ENCODE data around the gene ARNT2. TPM values are rescaled to one million over a fixed set of nuclear protein-coding genes. Genes with fewer than 3 reads are reported as not detected.

Gene ARNT2
- total and polyA plus RNA-seq, 4 donors = 2.0 to 12.2 (median 5.5) TPM

DNA sequence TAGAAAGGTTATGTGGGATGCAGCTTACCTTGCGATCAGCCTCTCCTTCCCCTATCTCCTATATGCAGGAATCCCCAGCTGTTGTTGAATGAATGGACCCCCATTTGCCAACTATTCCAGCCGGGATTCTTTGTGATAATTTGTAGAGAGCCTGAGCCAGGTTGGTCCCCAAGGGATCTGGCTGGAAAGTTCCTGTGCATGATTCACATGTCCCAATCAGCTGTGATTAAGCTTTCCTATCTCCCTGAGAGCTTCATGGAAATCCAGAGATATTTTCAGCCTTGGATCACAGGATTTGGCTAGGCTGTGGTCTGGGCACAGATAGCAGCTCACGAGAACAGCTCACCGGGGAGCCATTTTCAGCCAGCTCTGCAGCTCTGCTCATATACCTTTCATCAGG is 76.7 kb downstream of the ARNT2 start:
- H3K27me3 ChIP-seq (ENCODE audit: control insufficient read depth in 3 of 3, insufficient read depth in 3 of 3, low read length in 2 of 3) = no peaks in the 10 kb centered on the region
- 70 to 85% methylated on average over 4 of the region's 4 CpGs for WGBS, 2 donors
- H3K36me3 ChIP-seq (ENCODE audit: control insufficient read depth in 4 of 4, insufficient read depth in 4 of 4, low read length in 4 of 4) = peaks cover 0 to 14% (median 5%) of the 10 kb centered on the region in 4 donors
- peak overlapping the region in 1 of 2 donors; percentile 27 for H3K27ac ChIP-seq (ENCODE audit: low read depth in 1 of 2, low read length in 1 of 2)
- no peak overlapping the region for H3K4me3 ChIP-seq
- peak in 1 of 3 donors; percentile 20 for DNase-seq
- no peak for ATAC-seq (ENCODE audit: insufficient read depth, low FRiP score)
- H3K4me1 ChIP-seq (ENCODE audit: control insufficient read depth in 5 of 5, insufficient read depth in 5 of 5, low read length in 5 of 5) = peaks cover 5 to 43% (median 20%) of the 10 kb centered on the region in 5 donors
- no peak overlapping the region for H3K9ac ChIP-seq (ENCODE audit: insufficient read depth in 1 of 2, low read length in 2 of 2)
- no peak for TF ChIP-seq CTCF (IDR thresholded peaks at IDR 0.05; ENCODE audit: control extremely low read depth, extremely low read depth)
- peaks cover 0 to 1% (median 0%) of the 10 kb centered on the region in 4 donors for H3K9me3 ChIP-seq (ENCODE audit: control insufficient read depth in 4 of 4, insufficient read depth in 3 of 4, low read length in 3 of 4)

DNA sequence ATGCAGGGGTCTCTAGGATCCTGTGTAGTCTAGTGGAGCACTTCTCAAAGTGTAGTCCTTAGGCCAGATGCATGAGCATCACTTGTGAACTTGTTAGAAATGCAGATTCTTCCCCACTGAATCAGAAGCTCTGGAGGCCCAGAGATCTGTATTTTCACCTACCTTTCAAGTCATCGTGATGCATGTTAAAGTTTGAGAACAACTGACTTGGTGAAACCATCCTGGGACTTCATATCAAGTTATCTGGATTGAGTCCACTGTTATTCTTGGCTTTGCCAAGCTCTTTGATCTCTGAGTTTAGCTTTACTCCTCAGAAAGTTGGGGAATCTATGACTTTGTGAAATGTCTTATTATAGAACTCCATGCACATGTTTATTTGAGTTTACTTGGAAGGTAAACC is 78.5 kb downstream of the ARNT2 start:
- H3K27ac ChIP-seq (ENCODE audit: low read depth in 1 of 2, low read length in 1 of 2) = no peak overlapping the region
- no peak for TF ChIP-seq CTCF (IDR thresholded peaks at IDR 0.05; ENCODE audit: control extremely low read depth, extremely low read depth)
- no peak overlapping the region for H3K4me3 ChIP-seq
- ATAC-seq (ENCODE audit: insufficient read depth, low FRiP score) (no peak), DNase-seq (no peak)
- peaks cover 0 to 6% (median 0%) of the 10 kb centered on the region in 4 donors for H3K36me3 ChIP-seq (ENCODE audit: control insufficient read depth in 4 of 4, insufficient read depth in 4 of 4, low read length in 4 of 4)
- 78 to 91% methylated on average over 1 of the region's 1 CpG for WGBS, 2 donors
- no peak overlapping the region for H3K9ac ChIP-seq (ENCODE audit: insufficient read depth in 1 of 2, low read length in 2 of 2)
- H3K9me3 ChIP-seq (ENCODE audit: control insufficient read depth in 4 of 4, insufficient read depth in 3 of 4, low read length in 3 of 4) = no peaks in the 10 kb centered on the region
- H3K27me3 ChIP-seq (ENCODE audit: control insufficient read depth in 3 of 3, insufficient read depth in 3 of 3, low read length in 2 of 3) = no peaks in the 10 kb centered on the region
- H3K4me1 ChIP-seq (ENCODE audit: control insufficient read depth in 5 of 5, insufficient read depth in 5 of 5, low read length in 5 of 5) = peaks cover 5 to 43% (median 20%) of the 10 kb centered on the region in 5 donors

- Histone ChIP-seq H3K27me3 (ENCODE audit: control insufficient read depth in 3 of 3, insufficient read depth in 3 of 3, low read length in 2 of 3) (no peaks in the 10 kb centered on the region), H3K4me1 (ENCODE audit: control insufficient read depth in 5 of 5, insufficient read depth in 5 of 5, low read length in 5 of 5) (peaks cover 5 to 43% (median 17%) of the 10 kb centered on the region in 5 donors), H3K9ac (ENCODE audit: insufficient read depth in 1 of 2, low read length in 2 of 2) (no peak overlapping the region), H3K36me3 (ENCODE audit: control insufficient read depth in 4 of 4, insufficient read depth in 4 of 4, low read length in 4 of 4) (peaks cover 0 to 6% (median 0%) of the 10 kb centered on the region in 4 donors), H3K27ac (ENCODE audit: low read depth in 1 of 2, low read length in 1 of 2) (no peak overlapping the region), H3K4me3 (no peak overlapping the region), H3K9me3 (ENCODE audit: control insufficient read depth in 4 of 4, insufficient read depth in 3 of 4, low read length in 3 of 4) (no peaks in the 10 kb centered on the region)
- DNase-seq = peak; percentile 83 to 93 (median 91)
- WGBS, 2 donors = 70 to 84% methylated on average over 2 of the region's 2 CpGs
- no peak for ATAC-seq (ENCODE audit: insufficient read depth, low FRiP score)
- no peak for TF ChIP-seq CTCF (IDR thresholded peaks at IDR 0.05; ENCODE audit: control extremely low read depth, extremely low read depth)
Measured at GRCh38 chr15:80483725-80484161, 79.6 kb downstream of the ARNT2 start.
